Thoracic aorta (tissue), 2 donors: ENCODE results near the gene PLA2G4F. TPM values are rescaled to one million over a fixed set of nuclear protein-coding genes. Genes with fewer than 3 reads are reported as not detected.
"Not testable (repeated sequence)": the region's sequence is repeated elsewhere in the genome, so short reads cannot be mapped to it uniquely, and the experiment has no call there.

Experiments used
- ATAC-seq: fragments of 150-250 bp; one replicate; pipeline ENCODE4 v1.8.0; 2017; ENCODE audit warnings: low read depth; ENCODE audit not compliant: insufficient number of reproducible peaks, low FRiP score
- DNase-seq: peaks from one replicate; pipeline ENCODE4 v3.0.0-alpha.2; 2020; ENCODE audit warnings: low spot score
- H3K27ac ChIP-seq, 2 donors: fragments of 200-600 bp; sonication (generic); 1 replicate in 1 of 2; 2 replicates in 1 of 2; pipeline ENCODE4 v1.5.1; 2016; ENCODE audit warnings: mild to moderate bottlenecking in 2 of 2, moderate library complexity in 2 of 2
- H3K27me3 ChIP-seq: fragments of 200-600 bp; sonication (generic); replicated peaks from 2 replicates; pipeline ENCODE4 v1.6.0; 2016; ENCODE audit warnings: mild to moderate bottlenecking; ENCODE audit not compliant: insufficient read depth
- H3K36me3 ChIP-seq: fragments of 200-600 bp; sonication (generic); one replicate; pipeline ENCODE4 v1.5.1; 2016
- H3K4me1 ChIP-seq, 2 donors: fragments of 200-600 bp; sonication (generic); 1 replicate in 1 of 2; 2 replicates in 1 of 2; pipeline versions ENCODE4 v1.5.1 to v1.6.0; 2016; ENCODE audit warnings: low read depth in 2 of 2, mild to moderate bottlenecking in 1 of 2; ENCODE audit not compliant: control insufficient read depth in 1 of 2
- H3K4me3 ChIP-seq: fragments of 200-600 bp; sonication (generic); 2 replicates; pipeline ENCODE4 v1.5.1; 2016; ENCODE audit warnings: mild to moderate bottlenecking
- H3K9me3 ChIP-seq: fragments of 200-600 bp; sonication (generic); 2 replicates; pipeline ENCODE4 v1.5.1; 2016
- CTCF ChIP-seq: fragments of 200-600 bp; sonication (generic); IDR thresholded peaks from one replicate; pipeline ENCODE4 v1.5.1; 2019; ENCODE audit warnings: antibody characterized with exemption
- total RNA-seq, 2 donors: library from RNA; depleted of rRNA; stranded (reverse); fragments of >200 nt; gene quantifications; one replicate each; pipeline versions ENCODE4 v1.1.0 to v1.2.3, GENCODE V29; 2016

PLA2G4F gene
- total RNA-seq, 2 donors from 2014 or later = 0.27 to 0.78 TPM

GRCh38 chr15:42097018-42097417, 59.4 kb downstream of the PLA2G4F start:
- DNase-seq (no peak), ATAC-seq (no peak)
- no peak for TF ChIP-seq CTCF
- Histone ChIP-seq H3K36me3 (no peaks in the 10 kb centered on the region), H3K27me3 (no peaks in the 10 kb centered on the region), H3K27ac (no peak overlapping the region), H3K4me1 (peaks cover 0 to 21% of the 10 kb centered on the region in 2 donors), H3K9me3 (no peaks in the 10 kb centered on the region), H3K4me3 (no peak overlapping the region)

DNA sequence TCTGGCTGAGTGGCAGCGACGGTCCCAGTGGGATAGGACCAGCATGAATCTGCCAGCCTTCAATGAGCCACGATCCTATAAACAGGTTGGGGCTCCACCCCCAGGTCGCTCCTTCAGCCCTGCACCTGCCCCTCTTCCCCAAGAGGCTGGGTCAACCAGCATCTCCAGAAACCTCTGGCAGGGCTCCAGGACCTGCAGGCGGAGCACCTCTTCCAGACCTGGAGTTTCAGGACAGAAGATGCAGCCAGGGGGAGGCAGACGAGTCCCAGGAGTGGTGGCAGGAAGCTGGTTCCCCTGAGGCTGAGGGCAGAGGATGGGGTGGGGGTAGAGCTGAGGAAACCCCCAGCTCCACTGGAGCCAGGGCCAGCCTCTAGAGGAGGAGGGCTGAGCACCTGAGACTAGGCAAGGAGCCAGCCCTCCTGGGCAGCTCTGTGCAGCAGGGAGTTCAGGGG, 61.9 kb downstream of the PLA2G4F start, which contains the start of gene PLA2G4D:
TSS of gene PLA2G4D (minus strand) at position 51 of the 452 bp plus-strand sequence. CDS start 103 bp downstream, outside the sequence.
- Histone ChIP-seq H3K4me3 (no peak within 1 kb of the TSS), H3K4me1 (peaks cover 0 to 21% of the 10 kb centered on the region in 2 donors), H3K27me3 (no peaks in the 10 kb centered on the region), H3K27ac (no peak within 1 kb of the TSS), H3K9me3 (no peaks in the 10 kb centered on the region), H3K36me3 (no peaks in the 10 kb centered on the region)
- no peak for ATAC-seq
- DNase-seq = no peak
- no peak for TF ChIP-seq CTCF

DNA sequence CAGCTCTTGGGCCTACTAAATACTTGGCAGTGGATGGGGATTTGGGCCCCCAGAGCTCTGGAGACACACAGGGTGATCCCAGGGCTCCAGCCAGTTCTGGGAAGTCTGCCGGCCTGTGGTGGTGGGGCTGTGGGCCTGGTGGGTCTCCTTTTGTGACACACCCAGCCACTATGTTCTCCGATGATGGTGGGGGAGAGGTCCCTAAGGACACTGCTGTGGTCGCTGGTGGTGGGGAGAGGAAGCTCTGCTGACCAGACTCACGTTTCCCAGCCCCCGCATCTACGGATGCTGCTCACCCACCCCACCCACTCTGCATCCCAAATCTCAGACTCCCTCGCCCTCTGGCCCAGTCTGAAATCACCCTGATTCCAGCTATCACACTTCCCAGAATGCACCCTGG, 62.5 kb downstream of the PLA2G4F start:
- no peak overlapping the region for H3K27ac ChIP-seq
- no peak for ATAC-seq

DNA sequence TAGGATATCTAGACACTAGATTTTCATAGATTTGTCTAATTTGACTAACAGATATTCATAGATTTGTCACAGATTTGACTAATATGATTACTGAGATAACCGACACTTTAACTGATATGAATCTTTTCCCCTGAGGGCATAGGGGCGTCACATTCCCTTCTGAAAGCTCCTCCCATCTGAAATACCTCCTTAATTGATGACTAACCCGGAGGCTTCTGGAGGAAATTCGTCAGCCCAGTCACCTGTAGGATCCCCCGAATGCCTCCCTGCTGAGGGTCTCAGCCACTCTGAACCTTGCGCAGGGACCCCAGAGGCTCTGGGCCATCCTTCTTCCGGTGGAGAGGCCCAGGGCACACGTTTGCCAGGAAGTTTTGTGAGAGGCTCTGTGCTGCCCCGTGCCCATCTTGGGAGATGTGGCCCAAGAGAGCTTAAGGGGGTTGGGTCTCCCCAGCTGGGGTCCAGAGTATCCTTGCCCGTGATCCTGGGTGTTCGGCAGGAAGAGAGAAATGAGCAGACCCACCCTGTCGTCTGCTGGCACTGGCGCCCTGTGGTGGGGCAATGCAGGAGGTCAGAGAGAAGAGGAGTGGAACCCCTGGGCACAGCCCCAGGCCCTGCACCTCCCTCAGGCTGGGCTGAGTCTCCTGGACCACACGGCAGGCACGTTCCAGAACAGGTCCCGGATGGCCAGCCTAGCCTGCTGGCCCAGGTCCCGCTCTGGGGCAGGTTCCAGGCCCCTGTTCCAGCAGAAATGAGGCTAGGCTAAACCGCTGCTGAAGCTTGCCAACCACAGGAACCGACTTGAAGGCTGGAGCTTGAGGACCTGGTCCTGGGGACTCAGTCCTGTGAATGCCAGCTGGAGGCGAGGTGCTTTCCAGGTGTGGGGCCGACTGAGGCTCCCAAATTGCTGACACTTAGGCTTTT, 63.8 kb downstream of the PLA2G4F start:
- H3K4me1 ChIP-seq = peaks cover 0 to 21% of the 10 kb centered on the region in 2 donors
- H3K4me3 ChIP-seq = no peak overlapping the region
- no peak overlapping the region for H3K27ac ChIP-seq
- no peak for TF ChIP-seq CTCF
- no peak for DNase-seq
- no peaks in the 10 kb centered on the region for H3K27me3 ChIP-seq
- no peaks in the 10 kb centered on the region for H3K36me3 ChIP-seq
- H3K9me3 ChIP-seq = no peaks in the 10 kb centered on the region
- no peak for ATAC-seq

More for the DNA sequence above, 62.5 kb downstream of the PLA2G4F start:
- Histone ChIP-seq H3K9me3 (no peaks in the 10 kb centered on the region), H3K36me3 (no peaks in the 10 kb centered on the region), H3K27me3 (no peaks in the 10 kb centered on the region), H3K4me3 (no peak overlapping the region), H3K4me1 (peaks cover 0 to 21% of the 10 kb centered on the region in 2 donors)
- no peak for DNase-seq
- TF ChIP-seq CTCF = no peak

- H3K4me3 ChIP-seq, H3K27me3 ChIP-seq, H3K27ac ChIP-seq, H3K36me3 ChIP-seq, DNase-seq, ATAC-seq, H3K9me3 ChIP-seq: not testable (repeated sequence)
- peaks cover 0 to 21% of the 10 kb centered on the region in 2 donors for H3K4me1 ChIP-seq
Observed at GRCh38 chr15:42091753-42092397, 64.6 kb downstream of the PLA2G4F start.
